Ureter (tissue), 1 donor: Measurements from ENCODE around the gene ANO8. TPM values are rescaled to one million over a fixed set of nuclear protein-coding genes. Genes with fewer than 3 reads are reported as not detected.
A peak's percentile ranks its signal among the peaks of the same experiment; 100 is the strongest.

Experiments
- DNase-seq: peaks from one replicate; pipeline ENCODE4 v3.0.0-alpha.2; 2020; ENCODE audit warnings: low spot score
- total RNA-seq: library from RNA; stranded (reverse); gene quantifications from one replicate; pipeline ENCODE4 v1.2.4, GENCODE V29; 2023
- donor health status: DM: yes; HTN: yes; CAD: no.

ANO8 gene
- total RNA-seq, 1 donor from 2014 or later, result 7.9 TPM

DNA sequence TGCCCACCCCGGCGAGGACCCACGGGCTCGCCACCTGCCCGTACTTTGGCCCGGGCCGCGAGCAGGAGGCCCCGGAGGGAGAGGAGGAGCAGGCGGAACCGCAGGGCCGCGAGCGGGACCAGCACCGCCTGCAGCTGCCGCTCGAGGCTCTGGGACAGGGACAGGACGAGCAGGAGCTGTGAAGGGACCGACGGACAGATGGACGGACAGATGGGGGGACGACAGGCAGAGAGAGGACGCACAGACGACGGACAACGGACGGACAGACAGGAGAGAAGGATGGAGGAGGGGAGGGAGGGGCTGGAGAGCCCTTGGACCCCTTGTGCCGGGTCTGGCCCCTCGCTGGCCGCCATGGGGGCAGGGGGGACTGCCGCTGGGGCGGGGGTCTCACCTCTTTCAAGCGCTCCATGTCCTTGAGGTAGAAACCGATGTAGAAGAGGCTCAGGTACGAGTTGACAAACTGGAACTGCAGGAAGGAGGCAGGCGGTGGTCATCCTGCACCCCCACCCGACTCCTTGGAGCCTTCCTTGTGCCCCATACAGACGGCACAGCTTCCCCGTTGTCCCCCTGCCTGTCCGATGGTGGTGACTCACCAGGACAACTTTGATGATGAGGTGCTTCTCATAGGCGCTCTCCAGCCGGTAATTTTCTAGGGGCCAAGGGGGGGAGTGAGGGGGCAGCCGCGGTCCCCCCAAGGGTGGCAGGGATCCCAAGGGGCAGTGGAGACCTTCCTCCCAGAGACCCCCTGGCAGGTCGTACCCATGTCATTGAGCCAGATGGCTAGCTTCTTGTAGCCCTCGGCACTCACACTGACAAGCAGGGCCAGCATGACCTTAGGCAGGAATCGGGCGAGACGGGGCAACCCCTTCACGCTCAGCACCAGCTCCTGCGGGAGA is 5.0 kb downstream of the ANO8 start:
- DNase-seq, result no peak

DNA sequence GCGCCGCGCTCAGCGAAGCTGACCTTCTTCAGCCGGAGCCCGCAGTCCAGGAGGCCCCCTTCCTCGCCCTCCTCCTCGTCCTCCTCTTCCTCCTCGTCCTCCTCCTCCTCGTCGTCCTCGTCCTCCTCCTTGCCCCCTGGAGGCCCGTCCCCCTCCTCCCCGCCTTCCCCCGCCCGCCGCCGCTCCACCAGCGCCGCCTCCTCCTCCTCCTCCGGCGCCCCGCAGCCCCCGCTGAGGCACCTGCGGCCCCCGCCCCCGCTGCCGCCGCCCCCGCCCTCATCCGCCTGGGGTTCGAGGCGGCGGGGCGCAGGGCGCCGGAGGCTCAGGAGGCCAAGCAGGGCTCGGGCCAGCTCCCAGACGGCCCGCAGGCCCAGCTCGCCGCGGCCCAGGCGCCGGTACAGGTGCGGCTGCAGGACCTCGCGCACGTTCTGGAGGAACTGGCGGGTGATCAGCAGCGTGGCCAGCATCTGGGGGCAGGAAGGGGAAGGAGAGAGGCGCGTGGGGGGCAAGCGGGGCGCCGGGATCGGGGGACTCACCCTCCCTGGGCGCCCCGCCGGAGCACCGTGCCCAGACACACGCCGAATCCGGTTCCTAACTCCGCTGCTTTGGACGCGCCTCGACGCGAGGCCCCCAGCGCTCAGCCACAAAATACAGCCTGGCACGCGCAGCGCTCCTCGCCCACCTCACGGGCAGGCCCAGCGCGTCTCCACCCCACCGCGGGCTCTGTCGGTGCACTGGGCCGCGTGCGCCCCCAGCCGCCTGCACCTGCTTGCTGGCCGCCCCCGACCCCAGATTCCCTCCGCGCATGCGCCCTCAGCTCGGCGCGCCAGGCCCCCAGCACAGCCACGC is 5.9 kb downstream of the ANO8 start:
- no peak for DNase-seq

- peak; percentile 75 for DNase-seq
Measured at GRCh38 chr19:17327654-17328516, 6.8 kb downstream of the ANO8 start.

DNA sequence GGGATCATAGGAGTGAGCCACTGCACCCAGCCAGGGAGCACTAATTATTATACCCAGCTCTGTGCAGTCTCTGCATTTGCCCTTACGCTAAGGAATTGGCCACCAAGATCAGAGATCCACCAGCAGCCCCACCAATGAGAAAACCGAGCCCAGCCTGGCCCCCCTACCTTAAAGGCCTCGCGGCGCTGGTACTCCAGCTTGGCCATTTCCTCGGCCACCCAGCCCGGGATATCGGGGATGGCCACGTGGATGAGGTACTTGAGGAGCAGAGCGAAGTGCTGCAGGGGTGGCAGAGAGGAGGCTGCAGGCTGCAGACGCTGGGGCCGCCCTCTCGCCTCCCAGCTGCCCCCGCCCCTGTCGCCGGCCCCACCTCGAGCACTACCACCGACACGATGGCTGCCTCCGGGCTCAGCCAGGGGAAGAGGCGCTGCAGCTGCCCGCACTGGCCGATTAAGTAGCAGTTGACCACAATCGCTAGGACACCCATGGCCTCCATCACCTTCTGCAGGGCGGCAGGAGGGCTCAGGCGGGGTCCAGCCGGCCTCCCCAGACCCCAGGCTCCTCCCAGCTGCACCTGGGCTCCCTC is 7.5 kb downstream of the ANO8 start:
- DNase-seq, result no peak

DNA sequence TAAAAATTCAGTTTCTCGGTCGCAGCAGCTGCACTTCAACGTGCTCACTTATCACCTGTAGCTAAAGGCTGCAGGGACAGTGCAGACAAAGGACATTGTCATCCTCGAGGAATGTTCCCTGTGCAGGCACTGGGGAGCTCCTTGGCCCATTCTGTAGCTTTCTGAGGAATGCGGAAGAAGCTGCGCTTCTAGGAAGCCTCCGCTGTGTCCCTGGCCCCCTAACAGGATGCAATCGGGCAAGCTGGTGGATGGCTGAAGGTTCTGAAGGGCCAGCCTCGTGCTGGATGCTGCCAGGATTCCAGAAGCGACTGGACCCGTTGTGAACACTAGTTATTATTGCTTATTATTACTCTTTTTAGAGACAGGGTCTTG is 8.1 kb downstream of the ANO8 start:
- no peak for DNase-seq

GRCh38 chr19:17325881-17326594 is 8.6 kb downstream of the ANO8 start:
- peak; percentile 79 for DNase-seq

GRCh38 chr19:17325133-17325532 is 9.5 kb downstream of the ANO8 start:
- no peak for DNase-seq

DNA sequence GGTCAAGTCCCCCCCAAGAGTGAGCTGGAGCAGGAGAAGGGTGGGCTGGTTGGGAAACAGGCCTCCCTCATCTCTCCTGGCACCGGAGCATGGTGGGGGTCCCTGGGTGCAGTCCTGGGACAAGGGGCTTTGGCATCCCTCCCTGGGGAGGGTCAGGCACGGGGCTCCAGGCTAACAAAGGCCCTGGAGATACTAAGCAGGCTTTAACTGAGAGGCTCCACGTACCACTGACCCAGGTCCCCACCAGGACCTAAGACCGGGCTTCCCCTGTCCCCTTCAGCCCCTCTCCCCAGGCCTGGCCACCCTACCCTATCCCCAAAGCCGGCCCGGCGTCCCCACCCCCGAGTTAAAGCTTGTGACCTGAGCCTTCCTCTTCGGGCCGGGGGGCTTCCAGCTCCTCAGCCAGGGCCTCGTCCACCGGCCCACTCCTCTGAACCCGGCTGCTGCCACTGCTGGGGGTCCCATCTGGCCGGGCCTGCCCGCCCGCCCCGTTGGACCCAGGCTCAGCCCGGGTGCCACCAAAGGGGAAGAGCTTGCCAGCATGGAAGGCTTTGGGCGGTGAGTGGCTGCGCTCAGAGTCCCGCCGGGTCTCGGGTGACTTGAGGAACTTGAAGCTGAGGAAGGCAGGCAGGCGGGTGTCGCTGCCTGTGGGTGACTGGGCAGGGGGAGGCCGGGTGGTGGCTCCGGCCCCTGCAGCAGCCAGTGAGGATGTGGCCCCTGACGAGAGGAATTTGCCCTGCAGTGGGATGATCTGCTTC is 10.1 kb downstream of the ANO8 start:
- no peak for DNase-seq

GRCh38 chr19:17323964-17324332 is 10.7 kb downstream of the ANO8 start:
- DNase-seq, result no peak

GRCh38 chr19:17323300-17323963 is 11.2 kb downstream of the ANO8 start:
- DNase-seq, result no peak

- DNase-seq, result no peak
Measured at GRCh38 chr19:17322854-17323253, 11.8 kb downstream of the ANO8 start.

DNA sequence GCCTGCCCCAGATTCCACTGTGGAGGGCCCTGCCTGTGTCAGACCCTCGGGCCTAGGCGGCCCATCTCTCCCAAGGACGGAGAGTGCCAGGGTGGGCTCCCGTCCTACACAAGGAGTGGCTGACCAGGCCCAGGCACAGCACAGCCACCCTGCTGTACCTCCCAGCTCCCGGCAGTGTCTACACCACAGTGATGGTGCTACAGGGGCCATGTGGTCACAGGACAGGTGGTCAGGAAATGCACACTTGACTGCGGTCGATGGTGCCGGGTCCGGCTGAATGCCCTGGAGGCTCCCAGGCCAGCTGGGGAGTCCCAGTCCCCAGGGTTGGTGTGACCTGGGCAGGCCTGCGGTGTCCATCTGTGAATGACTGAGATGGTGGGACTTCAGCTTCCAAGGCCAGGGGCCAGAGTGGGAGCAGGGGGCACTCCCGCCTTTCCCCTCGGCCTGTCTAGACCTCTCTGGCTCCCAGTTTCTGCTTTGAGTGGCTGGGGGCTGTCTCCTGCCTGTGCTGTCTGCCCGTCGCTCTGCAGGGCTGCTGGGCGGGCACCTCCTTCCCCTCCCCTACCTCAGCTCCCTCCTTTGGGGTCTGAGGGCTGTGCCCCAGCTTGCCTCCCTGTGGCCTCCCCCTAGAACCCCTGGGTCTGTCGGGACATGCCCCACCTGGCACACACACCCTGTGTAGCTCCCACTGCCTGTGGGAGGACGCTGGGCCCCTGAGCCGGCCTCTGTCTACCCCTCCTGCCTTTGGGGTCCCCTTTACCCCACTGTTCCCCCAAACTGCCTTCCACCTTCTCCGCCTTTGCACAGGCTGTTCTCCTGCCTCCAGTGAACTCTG is 12.8 kb downstream of the ANO8 start:
- DNase-seq, result no peak

DNA sequence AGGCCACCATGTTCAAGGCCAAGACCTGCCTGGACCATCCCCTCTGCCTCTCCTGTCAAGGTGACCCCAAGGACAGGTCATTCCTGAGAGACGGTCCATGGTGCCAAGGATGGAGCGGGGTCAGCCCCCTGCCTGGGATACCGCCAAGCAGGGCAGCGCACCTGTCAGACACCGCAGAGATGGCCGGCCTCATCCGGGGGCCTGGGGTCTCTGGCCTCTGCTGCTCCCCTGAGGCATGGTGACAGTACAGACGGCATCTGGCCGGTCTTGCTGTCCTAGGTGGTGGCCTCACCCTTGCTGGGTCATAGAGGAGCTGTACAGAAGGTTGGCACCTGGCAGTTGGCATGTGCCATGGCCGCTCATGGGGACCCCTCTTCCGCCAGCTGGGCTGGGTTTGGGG is 14.2 kb downstream of the ANO8 start:
- DNase-seq, result no peak

DNA sequence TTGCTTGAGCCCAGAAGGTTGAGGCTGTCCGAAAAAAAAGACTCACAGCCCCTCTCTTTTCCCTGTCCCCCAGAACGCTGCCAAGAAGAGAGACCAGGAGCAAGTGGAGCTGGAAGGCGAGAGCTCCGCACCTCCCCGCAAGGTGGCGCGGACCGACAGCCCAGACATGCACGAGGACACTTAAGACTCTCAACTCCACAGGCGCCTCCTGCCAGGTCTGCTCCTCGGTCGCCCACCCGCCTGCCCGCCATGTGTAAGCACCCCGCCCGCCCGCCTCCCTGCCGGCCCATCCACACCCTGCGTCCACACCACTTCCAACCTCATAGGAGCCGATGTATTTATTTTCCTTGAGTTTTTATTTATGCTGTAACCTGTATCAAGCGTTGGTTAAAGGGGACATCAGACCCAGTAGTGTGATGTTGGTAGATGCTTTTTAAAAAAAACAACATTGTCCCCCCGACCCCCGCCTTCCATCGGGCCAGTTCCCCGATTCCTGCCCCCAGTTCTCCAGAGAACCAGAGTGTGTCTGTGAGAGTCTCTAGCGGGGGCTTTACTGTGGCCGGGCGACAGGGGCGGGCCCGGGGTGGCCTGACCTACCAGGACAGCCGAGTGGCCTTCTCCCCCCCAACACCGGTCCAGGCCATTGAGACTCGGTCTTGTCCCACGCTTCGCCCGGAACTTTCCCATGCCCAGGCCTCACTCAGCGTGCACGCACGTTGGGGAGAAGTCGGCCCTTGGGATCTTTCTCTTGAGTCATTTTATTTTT is 15.0 kb downstream of the ANO8 start:
- no peak for DNase-seq

DNA sequence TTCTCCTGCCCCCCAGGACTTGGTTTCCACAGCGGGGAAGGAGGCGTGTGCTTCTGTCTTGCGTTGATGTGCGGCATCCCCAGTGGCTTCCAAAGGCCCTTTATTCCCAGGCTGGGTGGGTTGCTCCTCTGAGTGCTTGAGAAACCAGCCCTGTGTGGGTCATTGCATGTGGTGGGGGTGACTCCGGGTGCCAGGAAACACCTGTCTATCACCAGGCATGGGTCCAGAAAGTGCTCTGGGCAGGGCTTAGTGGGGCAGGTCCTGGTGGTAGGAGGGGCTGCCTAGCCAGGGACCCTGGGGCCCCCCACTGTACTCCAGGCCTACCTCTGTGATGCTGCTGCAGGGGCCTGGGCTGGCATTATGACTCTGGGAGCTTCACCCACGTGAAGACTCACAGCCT is 15.7 kb downstream of the ANO8 start:
- no peak for DNase-seq

DNA sequence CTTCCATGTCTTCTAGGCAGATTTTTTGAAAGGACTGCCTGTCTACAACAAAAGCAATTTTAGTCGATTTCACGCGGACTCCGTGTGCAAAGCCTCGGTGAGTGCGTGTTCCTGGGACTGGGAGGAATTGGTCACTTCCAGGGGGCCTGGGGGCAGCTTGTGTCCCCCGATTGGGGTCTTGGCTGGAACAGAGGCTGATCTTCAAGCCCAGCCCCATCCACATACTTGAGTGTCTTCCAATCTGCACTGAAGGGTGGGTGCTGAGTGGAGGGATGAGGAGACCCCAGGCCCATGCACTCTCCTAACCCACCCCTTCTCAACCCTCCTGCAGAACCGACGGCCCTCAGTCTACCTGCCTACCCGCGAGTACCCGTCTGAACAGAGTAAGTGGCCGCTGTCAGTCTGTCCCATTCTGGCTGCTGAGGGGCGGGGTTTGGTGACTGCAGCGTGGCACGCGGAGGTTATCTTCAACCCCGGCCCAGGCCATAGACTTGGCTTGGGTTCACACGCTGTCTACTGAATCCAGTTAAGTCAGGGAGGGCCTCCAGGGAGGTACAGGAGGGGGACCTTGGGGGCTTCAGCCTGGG is 20.6 kb downstream of the ANO8 start:
- DNase-seq, result no peak
